Stomach (tissue), 4 donors: ENCODE measurements around the gene QARS1.

ENCODE experiments used
- EP300 ChIP-seq: sonication (generic); formaldehyde crosslinking; IDR thresholded peaks from one replicate; pipeline ENCODE4 v1.6.1; 2017; ENCODE audit warnings: antibody characterized with exemption
- POLR2A ChIP-seq, 4 donors: fragments of 450-650 bp; IDR thresholded peaks; one replicate each; pipeline ENCODE4 v1.6.1; 2016; ENCODE audit warnings: antibody characterized with exemption in 4 of 4, control low read depth in 2 of 4, mild to moderate bottlenecking in 1 of 4, moderate library complexity in 1 of 4
- POLR2AphosphoS5 ChIP-seq, 3 donors: sonication (generic); formaldehyde crosslinking; IDR thresholded peaks; one replicate each; pipeline ENCODE4 v1.6.1; 2016; ENCODE audit warnings: antibody characterized with exemption in 3 of 3
- TF ChIP-seq, protein P1 (sequence below), 7 experiments: fragments of 450-650 bp in 4 of 7; fragments of 200-600 bp in 3 of 7; sonication (generic) in 3 of 7; IDR thresholded peaks; one replicate each; pipeline ENCODE4 v1.5.1; 2016 to 2019; ENCODE audit warnings: antibody characterized with exemption in 7 of 7, control low read depth in 2 of 7, mild to moderate bottlenecking in 1 of 7

- TF ChIP-seq, protein P1, sequence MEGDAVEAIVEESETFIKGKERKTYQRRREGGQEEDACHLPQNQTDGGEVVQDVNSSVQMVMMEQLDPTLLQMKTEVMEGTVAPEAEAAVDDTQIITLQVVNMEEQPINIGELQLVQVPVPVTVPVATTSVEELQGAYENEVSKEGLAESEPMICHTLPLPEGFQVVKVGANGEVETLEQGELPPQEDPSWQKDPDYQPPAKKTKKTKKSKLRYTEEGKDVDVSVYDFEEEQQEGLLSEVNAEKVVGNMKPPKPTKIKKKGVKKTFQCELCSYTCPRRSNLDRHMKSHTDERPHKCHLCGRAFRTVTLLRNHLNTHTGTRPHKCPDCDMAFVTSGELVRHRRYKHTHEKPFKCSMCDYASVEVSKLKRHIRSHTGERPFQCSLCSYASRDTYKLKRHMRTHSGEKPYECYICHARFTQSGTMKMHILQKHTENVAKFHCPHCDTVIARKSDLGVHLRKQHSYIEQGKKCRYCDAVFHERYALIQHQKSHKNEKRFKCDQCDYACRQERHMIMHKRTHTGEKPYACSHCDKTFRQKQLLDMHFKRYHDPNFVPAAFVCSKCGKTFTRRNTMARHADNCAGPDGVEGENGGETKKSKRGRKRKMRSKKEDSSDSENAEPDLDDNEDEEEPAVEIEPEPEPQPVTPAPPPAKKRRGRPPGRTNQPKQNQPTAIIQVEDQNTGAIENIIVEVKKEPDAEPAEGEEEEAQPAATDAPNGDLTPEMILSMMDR (IDR thresholded peaks at IDR 0.05), result no peak
- TF ChIP-seq POLR2A (IDR thresholded peaks at IDR 0.05) (no peak), POLR2AphosphoS5 (IDR thresholded peaks at IDR 0.05) (peak; percentile 28 to 80 (median 62)), EP300 (no peak)
These were observed at the start of gene QARS1 for GRCh38 chr3:49104427-49105291.
